Activated CD4-positive, alpha-beta T cell treated with anti-CD3 and anti-CD28 coated beads for 36 hours (primary cell): Measurements from ENCODE around the gene PPP1R14D. TPM values are rescaled to one million over a fixed set of nuclear protein-coding genes. Genes with fewer than 3 reads are reported as not detected.

Experiments used
- ATAC-seq: fragments of 200-7000 bp; cut with Tn5 transposase; one replicate; pipeline ENCODE4 v1.10.0; 2021; ENCODE audit warnings: mild to moderate bottlenecking, moderate library complexity
- CTCF ChIA-PET: fragments of 350-600 bp; sonication (Branson Sonifier 250); formaldehyde crosslinking; loops from one replicate; lab custom pipeline; 2021; ENCODE audit warnings: antibody characterized with exemption; lab: Charles Lee
- POLR2A ChIA-PET: fragments of 350-600 bp; sonication (Branson Sonifier 250); formaldehyde crosslinking; loops from one replicate; lab custom pipeline; 2021; ENCODE audit warnings: antibody characterized with exemption, inconsistent platforms; lab: Charles Lee
- DNase-seq: peaks from one replicate; pipeline ENCODE4 v3.0.0-alpha.2; 2020
- H3K27ac Mint-ChIP-seq: one replicate; pipeline ENCODE4 v1.8.0; 2021; ENCODE audit warnings: mixed read lengths
- H3K27me3 Mint-ChIP-seq: one replicate; pipeline ENCODE4 v1.8.0; 2021; ENCODE audit warnings: mixed read lengths
- H3K36me3 Mint-ChIP-seq: one replicate; pipeline ENCODE4 v1.8.0; 2021; ENCODE audit warnings: low read depth, mixed read lengths
- H3K4me1 Mint-ChIP-seq: one replicate; pipeline ENCODE4 v1.8.0; 2021; ENCODE audit warnings: mixed read lengths
- H3K4me3 Mint-ChIP-seq: one replicate; pipeline ENCODE4 v1.8.0; 2021; ENCODE audit warnings: mild to moderate bottlenecking, moderate library complexity, mixed read lengths
- H3K9me3 Mint-ChIP-seq: one replicate; pipeline ENCODE4 v1.8.0; 2021; ENCODE audit warnings: low read depth, mixed read lengths
- intact Hi-C, 2 experiments: fragments of 100-400 bp; cut with DNase I in 1 of 2; cut with micrococcal nuclease in 1 of 2; formaldehyde crosslinking; loops; one replicate each; pipeline versions ENCODE4 v1.14.2 to v1.15.1; 2022 to 2024; cut with DNase I, micrococcal nuclease
- total RNA-seq, 2 experiments: library from RNA; stranded (reverse); gene quantifications; one replicate each; pipeline ENCODE4 v1.2.3, GENCODE V29; 2021

The PPP1R14D gene
- total RNA-seq, 2 experiments from 2014 or later = not detected

DNA sequence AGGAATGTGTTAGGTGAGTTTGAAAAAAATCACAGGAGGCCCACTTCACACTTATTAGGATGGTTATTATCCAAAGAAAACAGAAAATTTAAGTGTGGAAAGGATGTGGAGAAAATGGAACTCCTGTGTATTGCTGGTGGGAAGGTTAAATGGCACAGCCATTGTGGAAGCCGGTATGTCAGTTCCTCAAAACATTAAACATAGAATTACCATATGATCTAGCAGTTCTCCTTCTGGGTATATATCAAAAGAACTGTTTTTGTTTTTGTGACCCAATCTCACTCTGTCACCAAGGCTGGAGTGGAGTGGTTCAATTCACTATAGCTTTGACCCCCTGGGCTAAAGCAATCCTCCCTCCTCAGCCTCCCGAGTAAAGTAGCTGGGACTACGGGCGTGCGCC lies 32.0 kb downstream of the PPP1R14D start:
- DNase-seq (no peak), ATAC-seq (no peak)
- H3K4me3 Mint-ChIP-seq = no peak overlapping the region
- ChIA-PET CTCF (interaction anchor here (0.6 to 1.3 kb wide), 5 partner anchors 9 to 131 kb away, joined by 3 to 5 read pairs (median 3); no protein-coding TSS in a partner anchor), POLR2A (no interaction called here)
- no peak overlapping the region for H3K27ac Mint-ChIP-seq
- no peaks in the 10 kb centered on the region for H3K9me3 Mint-ChIP-seq
- peaks cover 42% of the 10 kb centered on the region for H3K4me1 Mint-ChIP-seq
- intact Hi-C loops = no loop called here
- peaks cover 29% of the 10 kb centered on the region for H3K36me3 Mint-ChIP-seq
- H3K27me3 Mint-ChIP-seq = no peaks in the 10 kb centered on the region

DNA sequence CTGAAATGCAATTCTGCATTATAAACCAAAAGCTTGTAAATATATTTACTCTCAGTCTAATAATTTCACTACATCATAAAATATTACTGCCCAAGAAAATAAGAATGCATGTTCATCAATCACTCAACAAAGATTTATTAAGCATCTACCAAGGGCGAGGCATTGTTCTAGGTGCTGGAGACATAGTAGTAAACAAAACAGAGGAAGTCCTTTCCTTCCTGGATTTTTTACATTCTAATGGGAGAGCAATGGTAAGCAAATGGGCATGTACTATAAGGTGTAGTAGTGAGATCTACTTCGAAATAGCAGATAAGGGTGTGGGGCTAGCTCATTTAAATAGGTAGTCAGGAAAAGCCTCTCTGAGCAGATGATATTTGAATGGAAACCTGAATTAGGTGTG lies 32.5 kb downstream of the PPP1R14D start:
- Mint-ChIP-seq H3K27me3 (no peaks in the 10 kb centered on the region), H3K4me3 (no peak overlapping the region), H3K4me1 (peaks cover 40% of the 10 kb centered on the region), H3K27ac (no peak overlapping the region), H3K9me3 (no peaks in the 10 kb centered on the region), H3K36me3 (peaks cover 26% of the 10 kb centered on the region)
- ChIA-PET CTCF (interaction anchor here (0.8 to 1.6 kb wide), 4 partner anchors 11 to 130 kb away, joined by 3 to 5 read pairs (median 4); no protein-coding TSS in a partner anchor), POLR2A (no interaction called here)
- no peak for ATAC-seq
- no peak for DNase-seq
- intact Hi-C loops = no loop called here

DNA sequence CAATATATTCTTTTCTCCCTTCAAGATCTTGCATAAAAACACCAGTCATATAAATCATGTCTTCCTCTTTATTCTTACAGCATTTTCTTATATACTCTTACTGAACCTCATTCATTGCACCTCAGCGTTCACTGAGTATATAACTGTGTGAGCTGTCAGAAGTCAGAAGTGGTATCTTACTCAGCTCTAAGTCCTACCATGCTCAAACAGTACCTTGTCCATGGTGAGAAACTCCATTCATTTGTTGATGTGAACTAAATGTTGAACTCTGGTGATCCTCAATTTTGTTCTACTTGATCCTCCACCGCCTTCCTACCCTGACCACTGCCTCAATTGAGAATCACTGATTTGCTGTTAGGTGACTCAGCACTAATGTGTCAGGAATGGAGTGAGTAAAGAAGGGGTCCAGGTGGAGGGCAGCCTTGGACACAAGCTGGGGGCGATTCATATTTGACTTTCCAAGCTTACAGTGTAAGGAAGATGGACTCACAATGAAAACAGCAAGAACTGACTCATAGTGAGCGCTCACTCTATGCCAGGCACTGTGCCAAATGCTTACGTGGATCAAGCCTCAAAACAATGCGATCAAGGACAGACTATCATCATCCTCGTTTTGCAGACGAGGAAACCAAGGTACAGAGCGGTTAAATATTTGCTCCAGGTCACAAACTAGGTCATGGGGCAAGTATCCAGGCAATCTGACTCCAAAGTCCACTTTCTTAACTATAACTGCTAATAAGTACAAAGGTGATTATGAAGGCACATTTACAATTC lies 35.1 kb downstream of the PPP1R14D start:
- peaks cover 29% of the 10 kb centered on the region for H3K4me1 Mint-ChIP-seq
- ATAC-seq (peak; percentile 79), DNase-seq (peak; percentile 74)
- no peaks in the 10 kb centered on the region for H3K27me3 Mint-ChIP-seq
- POLR2A ChIA-PET = no interaction called here
- peak overlapping the region; percentile 38 for H3K27ac Mint-ChIP-seq
- no peaks in the 10 kb centered on the region for H3K9me3 Mint-ChIP-seq
- CTCF ChIA-PET = interaction anchor here (0.5 to 1.5 kb wide), 4 partner anchors 11 to 901 kb away, joined by 3 to 5 read pairs (median 3); no protein-coding TSS in a partner anchor
- peaks cover 20% of the 10 kb centered on the region for H3K36me3 Mint-ChIP-seq
- intact Hi-C loops = no loop called here
- H3K4me3 Mint-ChIP-seq = no peak overlapping the region

DNA sequence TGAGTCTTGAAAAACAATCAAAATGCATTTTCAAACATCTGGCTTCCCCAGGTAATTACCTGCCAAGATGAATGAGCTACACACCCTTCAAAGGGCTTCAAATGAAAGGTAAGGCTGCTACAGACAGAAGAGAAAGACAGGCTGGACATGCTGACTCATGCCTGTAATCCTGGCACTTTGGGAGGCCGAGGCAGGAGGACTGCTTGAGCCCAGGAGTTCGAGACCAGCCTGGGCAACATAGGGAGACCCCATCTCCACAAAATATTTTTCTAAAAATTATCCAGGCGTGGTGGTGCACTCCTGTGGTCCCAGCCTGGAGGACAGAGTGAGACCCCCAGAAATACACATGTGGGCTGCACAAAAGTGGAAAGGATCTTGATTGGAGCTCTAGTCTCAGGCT lies 36.1 kb downstream of the PPP1R14D start:
- H3K4me3 Mint-ChIP-seq = no peak overlapping the region

DNA sequence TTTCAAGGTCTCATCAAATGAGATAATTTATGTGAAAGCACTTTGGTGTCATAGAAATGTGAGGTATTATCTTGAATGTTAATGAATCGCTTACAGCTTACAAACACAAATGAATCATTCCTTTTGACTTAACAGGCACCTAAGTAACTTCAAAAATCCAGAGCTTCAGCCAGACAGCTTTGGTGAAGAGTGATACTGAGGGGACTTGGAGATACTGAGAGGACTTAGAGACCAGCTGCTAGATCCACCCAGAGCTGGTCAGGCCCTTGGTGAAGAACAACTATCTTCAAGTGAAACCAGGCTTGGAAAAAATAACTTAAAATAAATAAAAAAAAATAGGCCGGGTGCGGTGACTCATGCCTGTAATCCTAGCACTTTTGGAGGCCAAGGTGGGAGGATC lies 37.8 kb downstream of the PPP1R14D start:
- CTCF ChIA-PET = interaction anchor here (1.0 kb wide), 1 partner anchor 21 kb away, joined by 5 read pairs; no protein-coding TSS in a partner anchor
- H3K4me1 Mint-ChIP-seq = peaks cover 37% of the 10 kb centered on the region
- intact Hi-C loops = no loop called here
- POLR2A ChIA-PET = no interaction called here
- ATAC-seq (no peak), DNase-seq (no peak)
- no peaks in the 10 kb centered on the region for H3K27me3 Mint-ChIP-seq
- H3K4me3 Mint-ChIP-seq = no peak overlapping the region
- H3K27ac Mint-ChIP-seq = no peak overlapping the region
- H3K9me3 Mint-ChIP-seq = no peaks in the 10 kb centered on the region
- H3K36me3 Mint-ChIP-seq = peaks cover 13% of the 10 kb centered on the region

More for the DNA sequence above, 36.1 kb downstream of the PPP1R14D start:
- Mint-ChIP-seq H3K9me3 (no peaks in the 10 kb centered on the region), H3K36me3 (peaks cover 13% of the 10 kb centered on the region), H3K27me3 (no peaks in the 10 kb centered on the region), H3K27ac (no peak overlapping the region), H3K4me1 (peaks cover 30% of the 10 kb centered on the region)
- ATAC-seq (no peak), DNase-seq (no peak)
- ChIA-PET POLR2A (interaction anchor here (0.6 kb wide), 1 partner anchor 51 kb away, joined by 3 read pairs; no protein-coding TSS in a partner anchor), CTCF (interaction anchor here (0.7 to 1.5 kb wide), 7 partner anchors 10 to 902 kb away, joined by 3 to 5 read pairs (median 3); no protein-coding TSS in a partner anchor)
- intact Hi-C loops = no loop called here

DNA sequence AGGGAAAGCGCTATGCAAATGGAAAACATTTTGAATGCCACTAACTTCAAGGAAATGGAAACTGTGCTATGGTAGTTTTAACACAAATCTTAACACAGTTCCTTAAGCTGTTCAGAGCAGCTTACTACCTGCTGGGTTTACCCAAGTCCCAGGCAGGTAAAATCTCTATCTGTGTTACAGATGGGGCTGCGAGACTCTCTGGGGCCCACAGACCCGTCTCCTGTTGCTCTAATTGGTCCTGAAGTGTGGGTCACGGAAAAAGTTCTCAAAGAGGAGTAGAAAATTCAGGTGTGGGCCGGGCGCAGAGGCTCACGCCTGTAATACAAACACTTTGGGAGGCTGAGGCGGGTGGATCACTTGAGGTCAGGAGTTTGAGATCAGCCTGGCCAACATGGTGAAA lies 38.5 kb downstream of the PPP1R14D start:
- ChIA-PET CTCF (interaction anchor here (0.9 to 1.0 kb wide), 2 partner anchors 22 to 46 kb away, joined by 3 to 5 read pairs; no protein-coding TSS in a partner anchor), POLR2A (no interaction called here)
- intact Hi-C loops = loop anchor here in 1 of 2 experiments (10.0 kb wide), 1 partner anchor 195 kb away; the partner anchor contains the start of gene KNL1
- Mint-ChIP-seq H3K4me1 (peaks cover 37% of the 10 kb centered on the region), H3K9me3 (no peaks in the 10 kb centered on the region), H3K4me3 (no peak overlapping the region), H3K36me3 (peaks cover 13% of the 10 kb centered on the region), H3K27me3 (no peaks in the 10 kb centered on the region), H3K27ac (no peak overlapping the region)
- no peak for DNase-seq
- ATAC-seq = no peak

DNA sequence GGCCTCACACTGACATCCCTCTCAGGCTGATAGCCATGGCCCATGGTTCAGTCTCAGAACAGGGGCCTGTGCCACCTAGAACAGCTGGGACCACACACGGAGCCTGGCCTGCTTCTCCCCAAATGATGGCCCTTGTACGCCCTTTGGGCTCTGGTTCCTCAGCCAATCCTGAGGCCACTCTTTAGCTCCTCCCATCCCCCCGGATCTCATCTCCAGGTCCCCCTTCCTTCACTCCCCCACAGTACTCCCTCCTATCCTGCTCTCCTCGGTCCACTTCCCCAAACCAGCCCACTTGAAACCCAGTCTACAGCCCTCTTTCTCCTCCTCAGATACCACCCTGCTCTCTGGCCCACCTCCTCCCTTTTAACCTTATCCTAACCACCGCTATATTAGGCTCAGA lies 39.4 kb downstream of the PPP1R14D start:
- intact Hi-C loops = loop anchor here in 1 of 2 experiments (10.0 kb wide), 1 partner anchor 194 kb away; the partner anchor contains the start of gene KNL1
- H3K36me3 Mint-ChIP-seq = peaks cover 15% of the 10 kb centered on the region
- no peaks in the 10 kb centered on the region for H3K9me3 Mint-ChIP-seq
- ChIA-PET CTCF (interaction anchor here (0.6 to 0.9 kb wide), 3 partner anchors 45 to 389 kb away, joined by 3 to 4 read pairs (median 3); no protein-coding TSS in a partner anchor), POLR2A (no interaction called here)
- H3K27me3 Mint-ChIP-seq = no peaks in the 10 kb centered on the region
- no peak for ATAC-seq
- H3K27ac Mint-ChIP-seq = no peak overlapping the region
- no peak for DNase-seq
- H3K4me1 Mint-ChIP-seq = peaks cover 36% of the 10 kb centered on the region
- H3K4me3 Mint-ChIP-seq = no peak overlapping the region

DNA sequence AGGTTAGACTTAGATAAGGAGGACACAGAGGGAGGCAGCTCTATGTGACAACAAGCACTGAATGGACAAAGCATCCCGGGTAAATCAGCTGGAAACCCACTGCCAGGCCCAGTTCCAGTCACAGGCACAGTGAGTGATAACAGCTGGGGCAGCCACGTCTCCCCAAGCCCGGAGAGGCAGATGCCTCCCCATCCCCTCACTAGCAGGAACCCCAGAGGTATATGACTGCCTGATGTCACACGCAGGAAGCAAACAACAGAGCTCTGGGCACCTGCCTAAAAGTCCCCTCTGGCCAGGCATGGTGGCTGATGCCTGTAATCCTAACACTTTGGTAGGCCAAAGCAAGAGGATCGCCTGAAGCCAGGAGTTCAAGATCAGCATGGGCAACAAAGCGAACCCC lies 40.5 kb downstream of the PPP1R14D start:
- ATAC-seq (peak; percentile 28), DNase-seq (no peak)
- Mint-ChIP-seq H3K9me3 (no peaks in the 10 kb centered on the region), H3K27ac (peak overlapping the region; percentile 29), H3K36me3 (peaks cover 11% of the 10 kb centered on the region), H3K27me3 (no peaks in the 10 kb centered on the region), H3K4me1 (peaks cover 25% of the 10 kb centered on the region), H3K4me3 (no peak overlapping the region)
- POLR2A ChIA-PET = interaction anchor here (0.8 to 1.0 kb wide), 2 partner anchors 18 to 23 kb away, joined by 3 read pairs; partner anchors contain the start of gene C15orf62
- CTCF ChIA-PET = interaction anchor here (0.9 to 1.5 kb wide), 4 partner anchors 9 to 90 kb away, joined by 3 to 4 read pairs (median 3); partner anchors contain the start of genes DNAJC17 and ZFYVE19
- intact Hi-C loops = loop anchor here (2.0 to 10.0 kb wide), 3 partner anchors 33 to 193 kb away; partner anchors contain the start of genes KNL1 (in 1 of the 2) and RMDN3 (in 1 of the 2)

DNA sequence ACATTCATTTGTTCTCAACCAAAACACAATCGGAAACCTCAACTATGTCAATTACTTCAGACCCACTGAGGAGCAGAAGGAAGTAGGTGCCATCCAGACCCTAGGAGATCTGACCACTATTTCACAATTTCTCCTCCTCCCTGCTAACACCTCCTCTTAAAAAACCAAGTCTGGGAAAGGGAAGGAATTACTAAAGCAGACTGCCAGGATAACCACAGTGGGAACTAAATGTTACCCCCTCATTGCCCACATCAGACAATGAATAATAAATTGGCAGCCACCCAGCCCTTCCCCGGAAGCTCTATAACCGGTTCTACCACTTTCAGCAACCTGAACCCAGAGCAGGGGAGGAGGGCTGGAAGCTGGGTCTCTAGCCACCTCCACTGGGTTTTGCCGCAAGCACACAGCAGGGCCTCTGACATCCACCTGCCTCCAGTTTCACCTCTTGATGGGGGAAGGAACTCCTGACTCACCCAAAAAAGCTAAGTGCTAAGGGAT lies 41.1 kb downstream of the PPP1R14D start:
- peaks cover 24% of the 10 kb centered on the region for H3K4me1 Mint-ChIP-seq
- intact Hi-C loops = loop anchor here (2.0 to 10.0 kb wide), 3 partner anchors 33 to 193 kb away; partner anchors contain the start of genes KNL1 (in 1 of the 2) and RMDN3 (in 1 of the 2)
- H3K4me3 Mint-ChIP-seq = no peak overlapping the region
- H3K9me3 Mint-ChIP-seq = no peaks in the 10 kb centered on the region
- peak overlapping the region; percentile 29 for H3K27ac Mint-ChIP-seq
- no peaks in the 10 kb centered on the region for H3K27me3 Mint-ChIP-seq
- ChIA-PET CTCF (interaction anchor here (0.5 to 1.5 kb wide), 8 partner anchors 10 to 494 kb away, joined by 3 to 4 read pairs (median 3); partner anchors contain the start of genes DNAJC17 and ZFYVE19), POLR2A (interaction anchor here (0.8 to 1.0 kb wide), 2 partner anchors 18 to 22 kb away, joined by 3 read pairs; partner anchors contain the start of gene C15orf62)
- ATAC-seq (peak; percentile 90), DNase-seq (peak; percentile 81)
- peaks cover 9% of the 10 kb centered on the region for H3K36me3 Mint-ChIP-seq

DNA sequence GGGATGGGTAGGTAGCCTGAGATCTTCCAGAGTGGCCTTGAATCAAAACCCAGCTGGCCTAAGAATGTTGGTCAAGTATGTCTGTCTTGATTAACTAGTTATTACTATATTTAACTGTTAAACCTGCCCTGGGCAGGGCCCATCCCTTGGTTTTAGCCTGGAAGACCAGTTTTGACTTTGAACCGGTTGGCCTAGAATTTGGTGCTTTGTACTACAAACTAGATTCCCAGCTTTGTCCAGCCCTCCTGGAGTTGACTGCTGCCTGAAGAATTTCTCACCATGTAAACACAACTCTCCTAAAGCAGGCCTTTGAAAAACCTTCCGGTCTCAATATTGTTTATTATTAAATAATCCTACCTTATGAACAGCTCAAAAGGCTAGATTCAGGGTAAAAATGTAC lies 42.7 kb downstream of the PPP1R14D start:
- ATAC-seq (no peak), DNase-seq (no peak)
- no peak overlapping the region for H3K4me3 Mint-ChIP-seq
- H3K27ac Mint-ChIP-seq = no peak overlapping the region
- ChIA-PET POLR2A (no interaction called here), CTCF (interaction anchor here (0.6 to 5.2 kb wide), 7 partner anchors 15 to 108 kb away, joined by 3 to 45 read pairs (median 4); partner anchors contain the start of genes C15orf62 and VPS18)
- H3K36me3 Mint-ChIP-seq = peaks cover 5% of the 10 kb centered on the region
- no peaks in the 10 kb centered on the region for H3K27me3 Mint-ChIP-seq
- intact Hi-C loops = loop anchor here (2.0 to 10.0 kb wide), 3 partner anchors 31 to 191 kb away; partner anchors contain the start of genes KNL1 (in 1 of the 2) and RMDN3 (in 1 of the 2)
- no peaks in the 10 kb centered on the region for H3K9me3 Mint-ChIP-seq
- H3K4me1 Mint-ChIP-seq = peaks cover 24% of the 10 kb centered on the region
